MG63 (cell line): Measurements from ENCODE around the gene QTRT2. TPM values are rescaled to one million over a fixed set of nuclear protein-coding genes. Genes with fewer than 3 reads are reported as not detected.
A peak's percentile ranks its signal among the peaks of the same experiment; 100 is the strongest.

Experiments used
- DNase-seq: peaks from one replicate; pipeline ENCODE4 v3.0.0-alpha.2; 2020
- H3K27me3 ChIP-seq: fragments of 250-450 bp; sonication (Bioruptor Pico); 2 replicates; pipeline ENCODE4 v1.5.1; 2020; ENCODE audit warnings: mild to moderate bottlenecking, moderate library complexity
- H3K36me3 ChIP-seq: fragments of 250-450 bp; sonication (Bioruptor Pico); 2 replicates; pipeline ENCODE4 v1.5.1; 2020; ENCODE audit warnings: mild to moderate bottlenecking, moderate library complexity
- H3K4me3 ChIP-seq: fragments of 250-450 bp; sonication (Bioruptor Pico); 2 replicates; pipeline ENCODE4 v1.5.1; 2020; ENCODE audit warnings: mild to moderate bottlenecking, moderate library complexity
- H3K9me3 ChIP-seq: fragments of 250-450 bp; sonication (Bioruptor Pico); 2 replicates; pipeline ENCODE4 v1.5.1; 2020; ENCODE audit warnings: mild to moderate bottlenecking, moderate library complexity
- total RNA-seq: library from RNA; depleted of rRNA; stranded (reverse); fragments of >200 nt; shearing (Covaris generic); gene quantifications from 2 replicates; pipeline ENCODE4 v1.2.3, GENCODE V29; 2014; ENCODE audit warnings: low replicate concordance; rRNA removed

Gene QTRT2
- 21.8 and 74.9 TPM in 2 replicates for total RNA-seq

DNA sequence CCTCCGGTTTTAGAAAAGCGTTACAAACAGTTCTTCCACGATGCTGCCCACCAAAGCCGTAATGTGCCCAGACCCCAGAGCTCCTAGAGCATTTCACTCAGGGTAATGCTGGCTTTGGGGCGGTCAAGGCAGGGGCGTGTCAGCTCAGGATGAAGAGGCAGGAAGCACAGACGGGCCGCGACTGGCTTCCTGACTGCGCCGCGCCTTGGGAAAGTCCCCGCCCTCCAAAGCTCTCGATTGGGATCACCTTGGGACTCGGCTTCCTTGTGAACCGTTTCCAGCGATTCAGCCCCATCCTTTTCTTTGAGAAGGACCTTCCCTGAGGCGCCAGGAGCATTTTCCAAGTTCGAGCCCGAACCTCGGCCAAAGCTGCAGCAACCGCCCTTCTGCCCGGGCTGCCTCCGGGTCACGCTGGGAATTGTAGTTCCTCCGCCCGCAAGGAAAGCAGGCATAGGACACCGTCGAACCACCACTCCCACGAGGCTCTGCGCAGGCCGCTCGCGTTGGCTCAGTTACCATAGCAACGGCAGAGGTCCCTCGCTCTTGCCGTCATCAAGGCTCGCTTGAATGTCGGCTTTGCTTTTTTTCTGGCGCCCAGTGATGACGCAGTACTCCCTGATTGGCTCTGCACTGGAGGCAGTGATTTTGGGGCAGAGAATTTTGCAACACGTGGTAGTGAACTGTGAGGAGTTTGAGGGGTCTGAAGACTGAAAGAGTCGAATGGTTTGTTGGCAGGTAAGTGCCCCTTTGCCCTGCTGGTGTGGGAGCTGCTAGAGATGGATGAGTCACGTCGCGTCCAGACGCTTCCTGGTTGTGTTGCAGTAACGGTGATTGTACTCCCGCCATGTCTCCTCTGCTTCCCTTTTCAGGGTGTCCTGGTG is at the start of gene QTRT2, which contains the start of gene CCDC191:
Gene QTRT2 (plus strand): TSS at position 608 of the 881 bp plus-strand sequence. CDS start 8,521 bp downstream, outside the sequence.
Gene CCDC191 (minus strand): TSS at position 397 of the 881 bp plus-strand sequence. CDS start 60 bp downstream, at position 337.
- no peaks in the 10 kb centered on the region for H3K27me3 ChIP-seq
- H3K4me3 ChIP-seq, result peak within 1 kb of the TSS; percentile 70
- H3K36me3 ChIP-seq, result peaks cover 17% of the 10 kb centered on the region
- no peaks in the 10 kb centered on the region for H3K9me3 ChIP-seq
- DNase-seq, result peak; percentile 100

DNA sequence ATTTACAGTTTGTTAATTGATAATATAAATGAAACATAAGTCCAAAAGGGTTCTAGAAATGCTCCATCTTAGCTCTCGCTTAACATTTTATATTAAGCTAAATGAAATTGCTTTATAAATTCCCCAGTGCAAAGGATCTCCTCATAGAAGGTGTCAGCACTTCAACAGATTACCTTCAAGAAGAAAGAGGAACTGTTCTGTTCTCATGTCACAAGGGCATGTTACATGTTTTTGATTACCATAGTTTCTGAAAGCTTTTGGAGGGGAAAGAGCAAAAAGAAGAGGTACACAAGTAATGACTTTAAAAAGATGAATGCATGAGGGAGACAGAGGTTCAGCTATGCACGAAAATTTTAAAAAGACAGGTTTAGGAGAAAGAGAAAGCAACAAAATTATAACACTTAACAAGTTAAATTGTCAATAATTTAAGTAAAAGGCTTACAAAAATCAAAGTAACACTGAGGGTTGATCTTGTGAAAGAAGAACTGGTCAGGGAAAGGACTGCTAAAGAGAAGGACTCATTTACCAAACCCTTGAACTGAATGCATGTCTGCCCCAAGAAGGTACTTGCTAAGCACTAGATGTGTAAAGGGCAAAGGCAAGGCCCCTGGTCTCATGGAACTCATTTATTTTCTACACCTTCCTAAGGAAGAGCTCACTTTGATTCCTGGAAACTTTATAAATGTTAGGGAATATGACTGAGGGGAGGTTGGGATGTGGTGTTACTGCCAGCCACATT is 45.3 kb upstream of the QTRT2 start:
- Histone ChIP-seq H3K27me3 (no peaks in the 10 kb centered on the region), H3K4me3 (no peak overlapping the region), H3K36me3 (no peaks in the 10 kb centered on the region), H3K9me3 (no peaks in the 10 kb centered on the region)
- no peak for DNase-seq

DNA sequence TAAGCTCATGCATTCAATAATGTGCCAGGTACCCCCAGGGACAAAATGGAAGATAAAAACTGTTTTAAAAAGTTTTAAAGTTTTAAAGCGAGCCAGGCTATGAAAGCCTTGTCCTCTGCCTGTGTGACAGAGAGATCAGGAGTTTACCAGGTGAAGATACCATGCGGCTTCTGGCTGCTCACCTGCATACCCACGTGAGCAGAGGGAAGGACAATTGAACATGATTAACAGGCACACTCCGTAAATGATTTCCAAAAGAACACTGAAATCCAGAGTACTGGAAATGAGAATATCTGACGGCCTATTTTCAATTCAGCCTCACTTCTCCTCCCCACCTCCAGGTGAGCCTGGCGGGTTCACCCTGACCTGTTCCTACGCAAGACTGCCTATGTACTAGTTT is 42.3 kb upstream of the QTRT2 start:
- Histone ChIP-seq H3K27me3 (no peaks in the 10 kb centered on the region), H3K4me3 (no peak overlapping the region), H3K9me3 (no peaks in the 10 kb centered on the region), H3K36me3 (no peaks in the 10 kb centered on the region)
- DNase-seq, result no peak

DNA sequence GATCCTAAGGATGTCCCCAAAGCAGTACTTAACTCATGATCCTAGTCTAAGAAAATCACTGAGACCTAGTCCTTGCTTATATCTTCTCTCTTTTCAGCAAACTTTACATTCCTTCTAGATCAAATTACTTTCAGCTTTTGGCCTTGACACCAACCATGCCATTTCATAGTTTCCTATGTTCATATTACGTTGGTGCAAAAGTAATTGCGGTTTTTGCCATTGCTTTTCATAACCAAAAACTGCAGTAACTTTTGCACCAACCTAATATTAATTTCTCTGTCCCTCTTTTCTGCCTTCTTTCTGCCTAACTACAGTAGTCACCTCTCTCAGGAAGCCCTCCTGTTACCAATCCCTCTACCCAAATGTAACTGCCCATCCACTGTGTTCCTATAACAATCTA is 37.1 kb upstream of the QTRT2 start:
- DNase-seq, result no peak
- no peaks in the 10 kb centered on the region for H3K36me3 ChIP-seq
- H3K9me3 ChIP-seq, result no peaks in the 10 kb centered on the region
- H3K27me3 ChIP-seq, result no peaks in the 10 kb centered on the region
- no peak overlapping the region for H3K4me3 ChIP-seq

DNA sequence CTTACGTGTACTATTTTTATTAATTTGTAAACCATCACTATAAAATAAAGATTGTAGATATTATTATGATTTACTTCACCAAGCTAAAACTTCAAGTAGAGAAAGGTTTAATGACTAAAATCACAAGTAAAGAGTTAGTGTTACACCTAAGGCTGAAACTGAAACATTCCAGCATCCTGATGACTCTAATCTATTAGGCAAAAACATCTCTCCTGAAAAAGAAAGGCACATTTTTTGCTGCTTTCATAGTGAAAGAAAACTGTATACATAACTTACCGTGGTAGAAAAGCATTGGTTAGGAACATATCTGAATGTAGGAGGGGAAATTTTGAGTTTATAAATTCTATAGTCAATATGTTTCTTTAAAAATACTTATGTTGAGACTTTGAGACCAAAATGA is 35.6 kb upstream of the QTRT2 start:
- no peaks in the 10 kb centered on the region for H3K9me3 ChIP-seq
- no peak for DNase-seq
- H3K36me3 ChIP-seq, result no peaks in the 10 kb centered on the region
- no peaks in the 10 kb centered on the region for H3K27me3 ChIP-seq
- no peak overlapping the region for H3K4me3 ChIP-seq

DNA sequence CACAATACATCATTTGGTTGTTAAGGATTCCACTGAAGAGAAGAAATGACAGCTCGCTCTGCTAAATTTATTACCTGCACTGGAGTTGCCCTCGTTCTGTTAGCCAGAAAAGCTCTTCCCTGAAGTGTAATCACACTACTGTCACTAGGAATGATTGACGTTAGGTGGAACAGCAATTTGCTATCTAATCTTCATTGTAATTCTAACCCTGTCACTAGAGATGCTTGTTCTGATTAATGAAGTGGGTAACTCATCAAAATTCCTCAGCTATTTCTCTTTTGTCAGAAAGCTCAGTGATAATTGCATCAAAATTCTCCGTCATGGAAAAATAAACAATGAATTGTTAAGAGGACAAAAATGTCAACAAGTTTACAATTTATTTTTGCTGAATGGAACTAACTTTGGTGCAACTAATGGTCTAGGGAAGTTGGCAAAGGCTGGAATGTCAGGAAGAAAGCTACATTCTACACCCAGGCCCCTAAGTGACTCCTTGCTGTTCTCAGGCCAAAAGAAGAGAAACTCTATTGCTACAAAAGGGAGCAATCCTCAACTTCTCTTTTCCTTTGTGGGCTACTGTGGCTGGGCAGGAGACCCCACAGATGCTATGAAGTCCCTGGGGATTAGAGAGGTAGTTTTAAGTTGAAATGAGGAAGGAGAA is 34.3 kb upstream of the QTRT2 start:
- H3K9me3 ChIP-seq, result no peaks in the 10 kb centered on the region
- H3K36me3 ChIP-seq, result no peaks in the 10 kb centered on the region
- no peaks in the 10 kb centered on the region for H3K27me3 ChIP-seq
- no peak overlapping the region for H3K4me3 ChIP-seq
- no peak for DNase-seq

DNA sequence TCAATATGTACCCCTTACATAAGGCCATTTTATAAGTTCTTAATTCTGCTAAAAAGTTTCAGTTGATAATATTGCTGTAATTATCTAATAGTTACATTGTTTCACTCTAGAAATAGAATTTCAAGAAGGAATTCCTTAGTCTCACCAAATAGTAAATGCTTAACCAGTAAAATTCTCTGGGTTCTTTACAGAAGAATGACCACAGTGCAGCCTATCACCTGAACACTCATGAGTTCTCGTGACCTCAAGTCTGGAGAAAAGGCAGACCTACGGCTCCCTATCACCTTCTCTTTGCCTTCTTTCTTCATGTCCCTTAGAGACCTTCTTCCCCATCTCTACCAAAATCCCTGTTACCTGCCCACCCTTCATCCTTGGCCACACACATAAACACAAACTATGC is 31.1 kb upstream of the QTRT2 start:
- no peaks in the 10 kb centered on the region for H3K9me3 ChIP-seq
- H3K4me3 ChIP-seq, result no peak overlapping the region
- H3K27me3 ChIP-seq, result no peaks in the 10 kb centered on the region
- no peak for DNase-seq
- no peaks in the 10 kb centered on the region for H3K36me3 ChIP-seq

DNA sequence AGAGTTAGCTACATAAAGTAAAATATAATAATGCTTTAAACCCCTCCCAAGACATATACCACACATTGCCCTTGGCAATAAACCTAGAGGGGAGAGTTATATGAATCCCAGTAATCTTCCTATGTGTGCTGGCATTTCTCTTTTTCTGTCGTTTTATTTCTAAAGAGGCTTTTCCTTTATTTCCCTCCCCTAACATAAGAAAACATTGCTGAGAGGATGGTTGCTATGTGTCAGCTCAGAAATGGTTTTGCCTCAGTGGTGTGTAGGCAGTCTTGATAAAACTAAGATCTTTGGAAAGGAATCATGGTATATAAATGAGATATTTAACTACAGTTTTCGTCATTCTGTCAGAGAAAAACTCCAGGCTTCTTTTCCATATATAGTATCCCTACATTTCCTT is 30.2 kb upstream of the QTRT2 start:
- no peak for DNase-seq
- Histone ChIP-seq H3K4me3 (no peak overlapping the region), H3K27me3 (no peaks in the 10 kb centered on the region)

DNA sequence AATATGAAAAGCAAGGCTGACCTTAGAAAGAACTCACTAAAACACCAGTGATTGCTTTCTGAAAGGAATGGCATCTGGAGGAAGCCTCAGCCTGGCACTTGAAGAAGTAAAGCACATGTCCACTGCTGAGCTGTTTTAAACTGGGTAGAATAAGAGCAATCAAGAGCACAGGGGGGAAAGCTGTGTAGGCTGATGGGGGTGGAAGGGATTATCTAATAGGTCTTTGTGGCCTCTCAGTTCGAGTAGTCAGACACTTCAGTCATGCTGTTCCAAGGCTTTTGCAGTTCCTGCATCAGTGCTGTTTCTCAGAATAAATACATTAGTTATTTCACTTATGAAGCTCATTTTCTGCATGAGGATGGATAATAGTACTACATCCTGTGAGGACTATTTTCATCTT is 22.8 kb upstream of the QTRT2 start:
- no peak for DNase-seq
- peaks cover 7% of the 10 kb centered on the region for H3K36me3 ChIP-seq

More for the DNA sequence above, 30.2 kb upstream of the QTRT2 start:
- no peaks in the 10 kb centered on the region for H3K9me3 ChIP-seq
- no peaks in the 10 kb centered on the region for H3K36me3 ChIP-seq

DNA sequence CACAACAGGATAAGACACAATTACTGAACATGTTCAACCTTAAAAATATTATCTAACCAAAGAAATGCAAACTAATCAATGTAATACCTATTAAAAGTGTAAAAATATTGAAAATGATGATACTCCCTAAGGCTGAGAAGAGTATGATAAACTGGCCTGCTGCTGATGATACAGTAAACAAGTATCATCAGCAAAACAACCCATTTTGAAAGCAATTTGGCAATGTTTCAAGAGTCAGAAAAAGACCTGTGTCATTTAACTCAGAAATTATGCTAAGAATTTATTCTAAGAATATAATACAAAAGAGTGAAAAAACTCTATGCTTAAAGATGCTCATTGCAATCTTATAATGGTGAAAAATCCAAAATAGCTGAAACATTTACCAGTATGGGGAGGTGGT is 22.3 kb upstream of the QTRT2 start:
- no peak overlapping the region for H3K4me3 ChIP-seq
- H3K36me3 ChIP-seq, result peaks cover 7% of the 10 kb centered on the region
- no peaks in the 10 kb centered on the region for H3K9me3 ChIP-seq
- no peaks in the 10 kb centered on the region for H3K27me3 ChIP-seq
- DNase-seq, result no peak

More for the DNA sequence above, 22.8 kb upstream of the QTRT2 start:
- H3K27me3 ChIP-seq, result no peaks in the 10 kb centered on the region
- no peaks in the 10 kb centered on the region for H3K9me3 ChIP-seq
- H3K4me3 ChIP-seq, result no peak overlapping the region

DNA sequence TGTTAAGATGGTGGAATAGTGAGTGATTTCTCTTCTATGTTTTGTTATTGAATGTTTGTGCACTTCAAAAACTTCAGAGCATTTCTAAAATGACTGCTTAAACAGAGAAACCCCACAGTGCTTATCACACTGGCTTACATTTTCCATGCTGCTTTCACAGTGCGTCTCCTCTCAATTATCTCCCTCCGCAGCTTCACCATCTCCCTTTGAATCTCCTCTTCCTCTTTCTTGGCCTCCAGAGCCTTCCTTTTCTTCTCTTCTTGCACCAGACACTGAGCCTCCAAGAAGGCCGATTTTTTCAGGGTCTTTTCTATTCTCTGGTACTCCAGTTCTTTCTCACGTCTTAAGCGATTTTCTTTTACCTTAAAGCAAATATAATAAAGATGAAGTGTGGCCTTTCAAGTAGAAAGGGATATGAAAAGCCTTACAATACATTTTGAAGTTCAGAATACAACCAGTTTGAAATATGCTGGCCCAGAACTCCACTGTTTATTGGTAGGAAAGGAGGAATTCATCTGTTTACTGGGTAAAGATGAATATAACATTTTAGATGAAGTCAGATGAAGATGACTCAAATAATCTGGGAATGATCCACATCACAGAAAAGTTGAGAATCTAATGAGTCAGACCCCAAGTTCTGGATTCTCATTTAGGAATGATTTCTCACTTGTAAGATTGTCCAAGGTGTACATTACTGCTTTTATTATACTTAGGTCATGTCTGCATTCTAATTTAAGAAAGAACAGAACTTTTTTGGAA is 21.6 kb upstream of the QTRT2 start:
- H3K9me3 ChIP-seq, result no peaks in the 10 kb centered on the region
- H3K27me3 ChIP-seq, result no peaks in the 10 kb centered on the region
- peaks cover 7% of the 10 kb centered on the region for H3K36me3 ChIP-seq

DNA sequence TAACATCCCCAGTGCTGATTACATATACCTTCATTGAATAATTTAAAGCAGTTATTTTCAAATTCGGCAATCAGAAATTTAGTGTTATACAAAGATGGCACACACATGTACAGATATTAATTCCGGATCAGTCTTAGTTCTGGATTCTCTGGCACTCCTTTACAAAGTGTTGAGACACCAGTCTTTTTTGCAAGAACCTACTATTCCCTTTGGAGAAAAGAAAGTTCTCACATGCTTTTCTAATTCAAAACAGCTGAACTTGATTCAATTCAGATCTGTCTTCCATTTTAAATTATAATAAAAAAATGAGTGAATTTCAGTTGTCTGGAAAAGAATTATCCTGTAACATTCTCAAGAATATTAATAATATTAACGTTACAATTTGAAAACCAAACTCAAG is 20.6 kb upstream of the QTRT2 start:
- Histone ChIP-seq H3K36me3 (peaks cover 7% of the 10 kb centered on the region), H3K9me3 (no peaks in the 10 kb centered on the region), H3K27me3 (no peaks in the 10 kb centered on the region), H3K4me3 (no peak overlapping the region)
- DNase-seq, result no peak

More for the DNA sequence above, 21.6 kb upstream of the QTRT2 start:
- no peak overlapping the region for H3K4me3 ChIP-seq
- DNase-seq, result no peak

DNA sequence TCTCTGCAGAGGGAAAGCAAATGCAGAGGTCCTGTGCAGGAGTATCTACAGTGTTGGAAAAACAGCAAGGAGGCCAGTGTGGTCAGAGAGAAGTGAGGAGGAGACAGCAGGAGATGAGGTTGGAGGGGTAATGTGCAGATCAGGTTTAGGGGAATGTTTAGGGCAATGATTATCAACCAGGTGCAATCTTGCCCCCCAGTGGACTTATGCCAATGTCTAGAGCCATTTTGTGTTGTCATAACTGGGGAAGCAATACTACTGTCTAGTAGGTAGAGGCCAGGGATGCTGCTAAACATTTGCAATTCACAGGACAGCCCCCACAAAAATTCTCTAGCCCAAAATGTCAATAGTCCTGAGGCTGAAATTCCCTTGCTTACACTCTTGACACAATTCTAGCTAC is 13.3 kb upstream of the QTRT2 start:
- Histone ChIP-seq H3K27me3 (no peaks in the 10 kb centered on the region), H3K36me3 (no peaks in the 10 kb centered on the region), H3K4me3 (no peak overlapping the region), H3K9me3 (no peaks in the 10 kb centered on the region)
- no peak for DNase-seq

DNA sequence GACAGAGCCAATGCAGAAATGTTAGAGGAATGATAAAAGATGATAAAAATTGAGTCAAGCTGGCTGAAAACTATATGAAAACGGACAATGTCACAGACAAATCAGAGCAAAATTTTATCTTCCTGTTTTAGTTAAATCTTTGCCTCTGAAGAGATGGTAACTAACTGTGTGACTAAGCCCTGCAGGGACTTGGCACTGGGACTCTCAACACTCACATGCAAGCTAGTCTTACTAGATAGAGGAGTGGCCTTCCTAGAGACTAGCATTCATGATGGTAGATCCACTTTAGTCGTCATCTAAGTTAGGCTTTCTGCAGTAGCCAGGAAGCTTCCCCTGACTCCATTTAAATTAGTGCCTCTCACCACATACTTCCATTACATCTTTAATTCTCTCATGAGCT is 4.3 kb upstream of the QTRT2 start:
- Histone ChIP-seq H3K27me3 (no peaks in the 10 kb centered on the region), H3K36me3 (no peaks in the 10 kb centered on the region), H3K4me3 (no peak overlapping the region), H3K9me3 (no peaks in the 10 kb centered on the region)
- peak; percentile 71 for DNase-seq

DNA sequence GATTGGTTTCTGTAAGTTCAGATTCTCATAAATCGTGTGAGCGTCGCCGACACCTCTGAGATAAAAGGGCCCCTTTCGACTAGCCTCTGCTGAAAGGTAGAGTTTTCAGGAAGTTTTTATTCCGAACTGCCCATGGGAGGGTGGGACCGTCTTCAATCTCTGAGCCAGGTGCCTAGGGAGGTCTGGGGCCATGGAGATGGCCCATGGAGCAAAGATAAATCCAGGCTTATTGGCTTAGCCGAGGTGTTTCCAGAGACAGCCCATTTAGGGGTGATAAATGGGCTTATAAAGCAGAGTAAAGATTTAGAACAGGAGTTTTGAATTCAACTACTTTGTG is 442 bp downstream of the QTRT2 start:
- Histone ChIP-seq H3K36me3 (peaks cover 17% of the 10 kb centered on the region), H3K9me3 (no peaks in the 10 kb centered on the region), H3K27me3 (no peaks in the 10 kb centered on the region), H3K4me3 (peak overlapping the region; percentile 70)
- DNase-seq, result no peak

DNA sequence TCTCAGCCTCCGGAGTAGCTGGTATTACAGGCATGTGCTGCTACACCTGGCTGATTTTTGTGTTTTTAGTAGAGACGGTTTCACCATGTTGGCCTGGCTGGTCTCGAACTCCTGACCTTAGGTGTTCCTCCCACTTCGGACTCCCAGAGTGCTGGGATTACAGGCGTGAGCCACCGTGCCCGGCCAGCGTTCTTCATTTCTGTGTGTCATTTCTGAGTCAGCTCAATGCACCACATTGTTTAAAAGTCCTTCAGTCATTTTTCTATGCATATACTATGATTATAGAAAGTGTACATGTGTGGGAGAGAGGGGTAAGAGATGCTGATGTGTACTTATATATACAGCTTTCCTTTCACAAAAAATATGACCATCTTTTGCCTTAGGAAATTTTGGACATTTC is 2.1 kb downstream of the QTRT2 start:
- no peak for DNase-seq
- H3K9me3 ChIP-seq, result no peaks in the 10 kb centered on the region
- no peaks in the 10 kb centered on the region for H3K27me3 ChIP-seq
- peaks cover 17% of the 10 kb centered on the region for H3K36me3 ChIP-seq
- no peak overlapping the region for H3K4me3 ChIP-seq
